Subcutaneous adipose tissue (tissue), 4 donors: ENCODE measurements around the gene HOXD9. TPM values are rescaled to one million over a fixed set of nuclear protein-coding genes. Genes with fewer than 3 reads are reported as not detected.

Experiments
- total RNA-seq, 4 donors: library from RNA; depleted of rRNA; stranded (reverse); fragments of >200 nt; gene quantifications; one replicate each; pipeline ENCODE4 v1.1.0, GENCODE V29; 2016
- TF ChIP-seq, protein P1 (sequence below): fragments of 450-650 bp; IDR thresholded peaks from one replicate; pipeline ENCODE4 v1.5.1; 2016; ENCODE audit warnings: low read depth, mild to moderate bottlenecking, control low read depth, antibody characterized with exemption, moderate library complexity

Gene HOXD9
- total RNA-seq, 4 donors from 2014 or later = 1.9 to 6.4 (median 3.7) TPM

GRCh38 chr2:176150584-176151441, 28.3 kb downstream of the HOXD9 start:
- TF ChIP-seq, protein P1, sequence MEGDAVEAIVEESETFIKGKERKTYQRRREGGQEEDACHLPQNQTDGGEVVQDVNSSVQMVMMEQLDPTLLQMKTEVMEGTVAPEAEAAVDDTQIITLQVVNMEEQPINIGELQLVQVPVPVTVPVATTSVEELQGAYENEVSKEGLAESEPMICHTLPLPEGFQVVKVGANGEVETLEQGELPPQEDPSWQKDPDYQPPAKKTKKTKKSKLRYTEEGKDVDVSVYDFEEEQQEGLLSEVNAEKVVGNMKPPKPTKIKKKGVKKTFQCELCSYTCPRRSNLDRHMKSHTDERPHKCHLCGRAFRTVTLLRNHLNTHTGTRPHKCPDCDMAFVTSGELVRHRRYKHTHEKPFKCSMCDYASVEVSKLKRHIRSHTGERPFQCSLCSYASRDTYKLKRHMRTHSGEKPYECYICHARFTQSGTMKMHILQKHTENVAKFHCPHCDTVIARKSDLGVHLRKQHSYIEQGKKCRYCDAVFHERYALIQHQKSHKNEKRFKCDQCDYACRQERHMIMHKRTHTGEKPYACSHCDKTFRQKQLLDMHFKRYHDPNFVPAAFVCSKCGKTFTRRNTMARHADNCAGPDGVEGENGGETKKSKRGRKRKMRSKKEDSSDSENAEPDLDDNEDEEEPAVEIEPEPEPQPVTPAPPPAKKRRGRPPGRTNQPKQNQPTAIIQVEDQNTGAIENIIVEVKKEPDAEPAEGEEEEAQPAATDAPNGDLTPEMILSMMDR = no peak

DNA sequence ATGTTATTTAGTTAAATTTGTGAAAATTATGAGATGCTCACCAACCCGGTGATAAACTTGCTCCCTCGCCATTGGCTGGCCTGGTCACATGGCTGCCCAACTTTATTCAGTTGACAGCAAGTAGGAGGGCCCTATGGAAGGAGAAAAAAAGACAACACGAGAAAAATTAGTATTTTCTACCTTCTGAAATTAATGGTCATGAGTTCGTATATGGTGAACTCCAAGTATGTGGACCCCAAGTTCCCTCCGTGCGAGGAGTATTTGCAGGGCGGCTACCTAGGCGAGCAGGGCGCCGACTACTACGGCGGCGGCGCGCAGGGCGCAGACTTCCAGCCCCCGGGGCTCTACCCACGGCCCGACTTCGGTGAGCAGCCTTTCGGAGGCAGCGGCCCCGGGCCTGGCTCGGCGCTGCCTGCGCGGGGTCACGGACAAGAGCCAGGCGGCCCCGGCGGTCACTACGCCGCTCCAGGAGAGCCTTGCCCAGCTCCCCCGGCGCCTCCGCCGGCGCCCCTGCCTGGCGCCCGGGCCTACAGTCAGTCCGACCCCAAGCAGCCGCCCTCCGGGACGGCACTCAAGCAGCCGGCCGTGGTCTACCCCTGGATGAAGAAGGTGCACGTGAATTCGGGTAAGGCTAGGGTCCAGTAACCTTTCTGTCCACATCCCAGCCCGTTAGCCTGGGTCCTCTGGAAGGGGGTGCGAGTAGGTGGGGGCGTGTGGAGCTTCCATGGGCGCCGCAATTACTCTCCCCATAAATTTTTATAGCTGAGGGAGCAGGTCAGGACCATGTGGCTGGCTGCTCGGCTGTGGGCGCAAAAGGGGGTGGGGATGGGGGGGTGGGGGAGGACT, 29.1 kb downstream of the HOXD9 start, which contains the start of gene HOXD4:
TSS of gene HOXD4 (plus strand) at position 109 of the 846 bp plus-strand sequence. CDS start at position 193, 84 bp downstream.
- TF ChIP-seq, protein P1 = no peak

GRCh38 chr2:176152350-176153181, 30.0 kb downstream of the HOXD9 start:
- TF ChIP-seq, protein P1 = no peak

DNA sequence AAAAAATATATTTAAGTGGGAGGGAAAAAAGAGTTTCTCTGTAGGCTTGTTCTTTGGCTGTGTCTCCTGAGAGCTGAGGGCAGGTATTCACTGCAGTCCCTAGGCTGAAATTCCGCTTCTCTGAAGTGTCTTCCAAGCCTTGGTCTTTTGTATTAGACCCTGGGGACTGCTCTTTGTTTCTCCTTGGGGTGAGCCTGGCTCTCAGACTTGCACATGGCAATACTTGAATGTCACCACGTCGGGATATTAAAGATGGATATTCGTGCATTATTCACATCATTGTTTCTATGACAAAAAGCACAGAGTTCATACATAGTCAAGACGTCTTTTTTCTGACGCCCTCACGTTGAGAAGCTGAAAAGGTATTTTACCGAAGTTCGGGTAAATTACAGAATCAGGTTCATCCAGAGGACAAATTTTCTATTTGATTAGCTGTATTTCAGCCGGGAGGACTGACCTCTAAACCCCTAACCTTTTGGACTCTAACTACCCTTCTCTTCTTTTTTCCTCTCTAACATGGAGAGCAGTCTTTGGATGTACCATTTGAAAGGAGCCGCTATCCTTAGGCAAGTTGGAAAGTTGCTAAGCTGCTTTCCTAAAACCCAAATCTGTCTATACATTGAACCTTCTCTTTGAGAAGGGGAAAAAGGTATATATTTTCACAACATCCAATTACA, 32.2 kb downstream of the HOXD9 start:
- TF ChIP-seq, protein P1 = no peak

GRCh38 chr2:176155356-176156044, 33.0 kb downstream of the HOXD9 start:
- TF ChIP-seq, protein P1 = no peak

DNA sequence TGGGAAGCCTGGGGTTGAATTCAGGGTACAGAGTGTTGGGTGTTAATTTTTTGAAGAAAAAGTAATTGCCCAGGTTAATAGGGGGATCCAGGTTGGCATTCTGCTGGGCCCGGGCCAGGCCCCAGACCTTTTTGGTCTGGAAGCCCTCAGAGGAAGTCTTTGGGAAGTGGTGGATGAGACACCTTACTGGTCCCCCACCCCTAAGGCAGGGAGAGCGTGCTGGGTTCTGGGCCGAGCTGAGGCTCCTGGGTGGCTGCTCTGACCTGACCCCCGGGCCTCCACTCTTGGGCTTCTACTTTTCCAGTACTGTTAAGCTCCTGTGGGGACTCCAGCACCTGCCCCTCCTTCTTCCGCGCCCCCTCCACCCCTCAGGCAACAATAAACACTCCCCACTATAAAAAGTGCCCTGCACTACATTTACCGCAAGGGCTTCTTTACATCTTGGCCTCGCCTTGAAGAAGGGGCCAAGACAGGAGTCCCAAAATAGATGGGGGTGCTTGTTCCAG, 33.8 kb downstream of the HOXD9 start:
- TF ChIP-seq, protein P1 = no peak
